WI38 (cell line): ENCODE measurements around the gene KDM4C.
"Not testable (repeated sequence)": the region's sequence is repeated elsewhere in the genome, so short reads cannot be mapped to it uniquely, and the experiment has no call there.

Experiments used
- H3K4me3 ChIP-seq: 2 replicates; pipeline ENCODE4 v1.5.1; 2011; ENCODE audit warnings: low read depth, mild to moderate bottlenecking, control low read depth, low read length
- CTCF ChIP-seq: IDR thresholded peaks from 2 replicates; pipeline ENCODE4 v1.5.1; 2012; ENCODE audit warnings: low read depth, mild to moderate bottlenecking, control low read depth, low read length

The KDM4C gene

GRCh38 chr9:7173139-7173538, 415.4 kb downstream of the KDM4C start:
- TF ChIP-seq CTCF, result no peak

GRCh38 chr9:7174301-7174700, 416.5 kb downstream of the KDM4C start:
- H3K4me3 ChIP-seq, result no peak overlapping the region
- no peak for TF ChIP-seq CTCF

More at GRCh38 chr9:7173139-7173538, 415.4 kb downstream of the KDM4C start:
- no peak overlapping the region for H3K4me3 ChIP-seq

GRCh38 chr9:7174884-7175283, 417.1 kb downstream of the KDM4C start:
- no peak overlapping the region for H3K4me3 ChIP-seq
- TF ChIP-seq CTCF, result no peak

GRCh38 chr9:7176561-7176960, 418.8 kb downstream of the KDM4C start:
- TF ChIP-seq CTCF, result no peak
- H3K4me3 ChIP-seq, result no peak overlapping the region

GRCh38 chr9:7177383-7177782, 419.6 kb downstream of the KDM4C start:
- no peak overlapping the region for H3K4me3 ChIP-seq

GRCh38 chr9:7178729-7179128, 421.0 kb downstream of the KDM4C start:
- TF ChIP-seq CTCF, result no peak
- no peak overlapping the region for H3K4me3 ChIP-seq

More at GRCh38 chr9:7177383-7177782, 419.6 kb downstream of the KDM4C start:
- no peak for TF ChIP-seq CTCF

GRCh38 chr9:7180247-7180646, 422.5 kb downstream of the KDM4C start:
- TF ChIP-seq CTCF, result no peak
- H3K4me3 ChIP-seq, result no peak overlapping the region

GRCh38 chr9:7183139-7183538, 425.4 kb downstream of the KDM4C start:
- H3K4me3 ChIP-seq, result not testable (repeated sequence)
